DOHH2 (cell line): ENCODE measurements around the gene ADM.

Experiments used
- EZH2phosphoT487 ChIP-seq: fragments of 200-600 bp; sonication (generic); IDR thresholded peaks from 2 replicates; pipeline ENCODE4 v1.6.1; 2017; ENCODE audit warnings: borderline replicate concordance, mild to moderate bottlenecking, antibody characterized with exemption, low read length, moderate library complexity, mixed read lengths
- TF ChIP-seq, protein P1 (sequence below): fragments of 200-600 bp; sonication (generic); IDR thresholded peaks from one replicate; pipeline ENCODE4 v1.5.1; 2014; ENCODE audit warnings: antibody characterized with exemption, mild to moderate bottlenecking, low read depth, low read length; ENCODE audit not compliant: poor library complexity, severe bottlenecking

- TF ChIP-seq, protein P1, sequence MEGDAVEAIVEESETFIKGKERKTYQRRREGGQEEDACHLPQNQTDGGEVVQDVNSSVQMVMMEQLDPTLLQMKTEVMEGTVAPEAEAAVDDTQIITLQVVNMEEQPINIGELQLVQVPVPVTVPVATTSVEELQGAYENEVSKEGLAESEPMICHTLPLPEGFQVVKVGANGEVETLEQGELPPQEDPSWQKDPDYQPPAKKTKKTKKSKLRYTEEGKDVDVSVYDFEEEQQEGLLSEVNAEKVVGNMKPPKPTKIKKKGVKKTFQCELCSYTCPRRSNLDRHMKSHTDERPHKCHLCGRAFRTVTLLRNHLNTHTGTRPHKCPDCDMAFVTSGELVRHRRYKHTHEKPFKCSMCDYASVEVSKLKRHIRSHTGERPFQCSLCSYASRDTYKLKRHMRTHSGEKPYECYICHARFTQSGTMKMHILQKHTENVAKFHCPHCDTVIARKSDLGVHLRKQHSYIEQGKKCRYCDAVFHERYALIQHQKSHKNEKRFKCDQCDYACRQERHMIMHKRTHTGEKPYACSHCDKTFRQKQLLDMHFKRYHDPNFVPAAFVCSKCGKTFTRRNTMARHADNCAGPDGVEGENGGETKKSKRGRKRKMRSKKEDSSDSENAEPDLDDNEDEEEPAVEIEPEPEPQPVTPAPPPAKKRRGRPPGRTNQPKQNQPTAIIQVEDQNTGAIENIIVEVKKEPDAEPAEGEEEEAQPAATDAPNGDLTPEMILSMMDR: no peak
- no peak for TF ChIP-seq EZH2phosphoT487
Measured at GRCh38 chr11:10301656-10302358, 3.1 kb upstream of the ADM start.
